HepG2 (cell line): Measurements from ENCODE around the gene CPEB3. TPM values are rescaled to one million over a fixed set of nuclear protein-coding genes. Genes with fewer than 3 reads are reported as not detected.

ENCODE experiments used
- AFF4 ChIP-seq: sonication (generic); formaldehyde crosslinking; IDR thresholded peaks from 2 replicates; pipeline ENCODE4 v1.4.0; 2020; ENCODE audit warnings: missing genetic modification reagents
- AGO2 ChIP-seq: fragments of 200-400 bp; formaldehyde crosslinking; optimal IDR thresholded peaks from 2 replicates; pipeline ENCODE3; 2017; ENCODE audit warnings: mild to moderate bottlenecking, low read depth, low read length, moderate library complexity
- CHD2 ChIP-seq: IDR thresholded peaks from 2 replicates; pipeline ENCODE4 v1.6.1; 2011; ENCODE audit warnings: low read depth, low read length, improper control_type of control experiment
- DBP ChIP-seq: sonication (generic); formaldehyde crosslinking; IDR thresholded peaks from 2 replicates; pipeline ENCODE4 v1.4.0; 2020; ENCODE audit warnings: missing genetic modification reagents; ENCODE audit errors: not compliant biosample characterization
- HNRNPLL ChIP-seq: fragments of 200-400 bp; formaldehyde crosslinking; IDR thresholded peaks from 2 replicates; pipeline ENCODE4 v1.6.1; 2017; ENCODE audit warnings: mild to moderate bottlenecking, low read depth, low read length; ENCODE audit not compliant: poor library complexity, severe bottlenecking
- IKZF5 ChIP-seq: IDR thresholded peaks from 2 replicates; pipeline ENCODE4 v1.6.1; 2018; ENCODE audit warnings: missing genetic modification reagents, mild to moderate bottlenecking, missing compliant biosample characterization
- KDM5A ChIP-seq: fragments of 200-600 bp; sonication (generic); IDR thresholded peaks from 2 replicates; pipeline ENCODE4 v1.7.0; 2018; ENCODE audit warnings: antibody characterized with exemption, mild to moderate bottlenecking, low read length, borderline replicate concordance
- NR2F6 ChIP-seq, 2 experiments: IDR thresholded peaks; 2 replicates each; pipeline ENCODE4 v1.6.1; 2016; ENCODE audit warnings: antibody characterized with exemption in 1 of 2, mild to moderate bottlenecking in 1 of 2
- PATZ1 ChIP-seq: sonication (generic); formaldehyde crosslinking; IDR thresholded peaks from 2 replicates; pipeline ENCODE4 v1.4.0; 2020; ENCODE audit warnings: missing genetic modification reagents
- RARG ChIP-seq: sonication (generic); formaldehyde crosslinking; IDR thresholded peaks from 2 replicates; pipeline ENCODE4 v1.4.0; 2020; ENCODE audit warnings: low read depth, mild to moderate bottlenecking, missing genetic modification reagents
- RBAK ChIP-seq: sonication (generic); formaldehyde crosslinking; IDR thresholded peaks from 2 replicates; pipeline ENCODE4 v1.5.1; 2020; ENCODE audit warnings: mild to moderate bottlenecking, missing genetic modification reagents
- SIN3A ChIP-seq: IDR thresholded peaks from 2 replicates; pipeline ENCODE4 v1.6.1; 2011; ENCODE audit warnings: low read depth, mild to moderate bottlenecking, control low read depth, low read length, borderline replicate concordance
- SP1 ChIP-seq, 2 experiments: fragments of 450-650 bp in 1 of 2; sonication (generic) in 1 of 2; formaldehyde crosslinking in 1 of 2; IDR thresholded peaks; 2 replicates each; pipeline versions ENCODE4 v1.4.0 to v1.6.1; 2016 to 2020; ENCODE audit warnings: missing genetic modification reagents in 1 of 2
- TARDBP ChIP-seq: sonication (generic); formaldehyde crosslinking; IDR thresholded peaks from 2 replicates; pipeline ENCODE4 v1.8.0; 2022; ENCODE audit warnings: mild to moderate bottlenecking, missing genetic modification reagents
- ZFP62 ChIP-seq: sonication (generic); formaldehyde crosslinking; IDR thresholded peaks from 2 replicates; pipeline ENCODE4 v1.4.0; 2020; ENCODE audit warnings: missing genetic modification reagents
- ZNF121 ChIP-seq: sonication (generic); formaldehyde crosslinking; IDR thresholded peaks from 2 replicates; pipeline ENCODE4 v1.5.0; 2020; ENCODE audit warnings: mild to moderate bottlenecking, missing genetic modification reagents
- ZNF124 ChIP-seq: sonication (generic); formaldehyde crosslinking; IDR thresholded peaks from 2 replicates; pipeline ENCODE4 v1.4.0; 2020; ENCODE audit warnings: missing genetic modification reagents
- ZNF143 ChIP-seq: sonication (generic); formaldehyde crosslinking; IDR thresholded peaks from 2 replicates; pipeline ENCODE4 v1.4.0; 2020; ENCODE audit warnings: missing genetic modification reagents
- ZNF33B ChIP-seq: sonication (generic); formaldehyde crosslinking; IDR thresholded peaks from 2 replicates; pipeline ENCODE4 v1.5.1; 2020; ENCODE audit warnings: mild to moderate bottlenecking, missing genetic modification reagents
- ZNF572 ChIP-seq: sonication (generic); formaldehyde crosslinking; IDR thresholded peaks from 2 replicates; pipeline ENCODE4 v1.5.1; 2020; ENCODE audit warnings: mild to moderate bottlenecking, missing genetic modification reagents
- ZNF713 ChIP-seq: sonication (generic); formaldehyde crosslinking; IDR thresholded peaks from 2 replicates; pipeline ENCODE4 v1.4.0; 2020; ENCODE audit warnings: mild to moderate bottlenecking, missing genetic modification reagents
- ZNF749 ChIP-seq: sonication (generic); formaldehyde crosslinking; IDR thresholded peaks from 2 replicates; pipeline ENCODE4 v1.8.0; 2022; ENCODE audit warnings: mild to moderate bottlenecking, missing genetic modification reagents, moderate library complexity, borderline replicate concordance
- polyA plus RNA-seq, 8 experiments: library from polyadenylated mRNA; depleted of rRNA in 3 of 8; stranded (reverse) in 7 of 8; unstranded in 1 of 8; fragments of >200 nt; fragmentation: Illumina TruSeq in 4 of 8; extraction: Trizol in 4 of 8; gene quantifications; 2 replicates each; pipeline versions ENCODE4 v1.2.1 to v1.2.3, GENCODE V29; 2011 to 2016; ENCODE audit warnings: low read depth in 4 of 8, missing spikeins in 1 of 8, mixed read lengths in 1 of 8; ENCODE audit not compliant: insufficient read depth in 1 of 8
- total RNA-seq, 5 experiments: library from RNA; depleted of rRNA; stranded (reverse); fragments of >200 nt; fragmentation: Illumina TruSeq; extraction: Trizol; gene quantifications; 2 replicates each; pipeline ENCODE4 v1.2.3, GENCODE V29; 2016; ENCODE audit warnings: low read depth in 1 of 5

CPEB3 gene
- total and polyA plus RNA-seq, 2 of the 13 experiments (the other 11 are each of a cell fraction or from before 2014, with no cell fraction given) = 0.66 to 0.70 TPM

- TF ChIP-seq ZFP62 (CRISPR knock-in tag) (no peak), KDM5A (0 out of 2 replicates have a peak, but pooled peaks have one; percentile 29), IKZF5 (CRISPR knock-in tag) (no peak; the same call in 1 of the 2 replicates), NR2F6 (IDR thresholded peaks at IDR 0.05) (no peak), NR2F6 (CRISPR knock-in tag; IDR thresholded peaks at IDR 0.05) (no peak), TARDBP (no peak), ZNF33B (CRISPR knock-in tag) (no peak), ZNF124 (CRISPR knock-in tag) (no peak), ZNF749 (no peak), AGO2 (no peak), ZNF572 (CRISPR knock-in tag) (0 out of 2 replicates have a peak, but pooled peaks have one; percentile 45), AFF4 (CRISPR knock-in tag) (no peak), CHD2 (no peak), DBP (no peak), ZNF713 (CRISPR knock-in tag) (0 out of 2 replicates have a peak, but pooled peaks have one; percentile 29), ZNF143 (CRISPR knock-in tag) (no peak), SP1 (IDR thresholded peaks at IDR 0.05) (no peak), SP1 (CRISPR knock-in tag; IDR thresholded peaks at IDR 0.05) (no peak), SIN3A (peak; percentile 76; the same call in 1 of the 2 replicates), ZNF121 (CRISPR knock-in tag) (no peak; the same call in 1 of the 2 replicates), RARG (CRISPR knock-in tag) (no peak), HNRNPLL (no peak), PATZ1 (CRISPR knock-in tag) (0 out of 2 replicates have a peak, but pooled peaks have one; percentile 46), RBAK (peak; percentile 89)
Measured at GRCh38 chr10:92290076-92290836, 622 bp downstream of the CPEB3 start (continued).
